ENCODE measurements around the gene PDE6G. TPM values are rescaled to one million over a fixed set of nuclear protein-coding genes. Genes with fewer than 3 reads are reported as not detected.

PDE6G gene
- total and polyA plus RNA-seq, 2 donors (not counting 3 experiments of a cell fraction or from before 2014, with no cell fraction given): 1.8 to 3.7 TPM

DNA sequence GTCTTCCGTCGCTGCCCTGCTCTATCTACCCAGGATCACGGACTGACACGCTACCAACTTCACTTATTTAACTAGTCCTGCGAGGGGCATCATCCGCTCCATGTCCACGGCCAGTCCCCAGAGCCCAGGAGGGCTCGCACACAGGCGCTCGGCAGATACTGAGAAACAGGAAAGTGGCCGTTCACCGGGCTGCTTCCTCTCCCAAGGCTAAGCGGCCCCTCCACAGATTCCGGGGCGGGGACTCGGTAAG is 9.7 kb upstream of the PDE6G start:
- intact Hi-C loops (cut with micrococcal nuclease) (loop anchor here (1.0 to 2.0 kb wide), 2 partner anchors 18 to 29 kb away; partner anchors contain the start of genes HGS, NPLOC4 and TSPAN10), dilution Hi-C loops (cut with MboI; ENCODE audit: extremely low pct_ligation_motif_present, low sequenced_read_pairs) (no loop called here)
- DNase-seq (ENCODE audit: low read depth, low spot score) (no peak), FAIRE-seq (no peak)
- H3K9ac ChIP-seq (replicated peaks; ENCODE audit: extremely low read depth, insufficient read depth, low read length): peak overlapping the region; percentile 69
- peak overlapping the region; percentile 72 for H3K4me2 ChIP-seq (ENCODE audit: insufficient read depth, low read length)
- peaks cover 21% of the 10 kb centered on the region for H3K79me2 ChIP-seq (ENCODE audit: control insufficient read depth, insufficient read depth, low read length)
- peaks cover under 1 to 14% of the 10 kb centered on the region in 2 experiments for H3K36me3 ChIP-seq (ENCODE audit: control insufficient read depth in 2 of 2, extremely low read depth in 1 of 2, insufficient read depth in 2 of 2, low read length in 2 of 2)
- H3K4me3 ChIP-seq (replicated peaks in 1 of 3; ENCODE audit: insufficient read depth in 1 of 3, low read depth in 1 of 3, low read length in 3 of 3): peak overlapping the region; percentile 21 to 76 (median 64)
- H3K27me3 ChIP-seq (ENCODE audit: control insufficient read depth in 2 of 2, insufficient read depth in 2 of 2, low read length in 2 of 2): no peaks in the 10 kb centered on the region
- H4K20me1 ChIP-seq (replicated peaks; ENCODE audit: control insufficient read depth, extremely low read depth, insufficient read depth, low read length): no peaks in the 10 kb centered on the region
- TF ChIP-seq FOS (IDR thresholded peaks at IDR 0.05; ENCODE audit: borderline replicate concordance, insufficient read depth, low read length): no peak
- TF ChIP-seq POLR2AphosphoS5 (IDR thresholded peaks at IDR 0.05; ENCODE audit: insufficient read depth, low read depth, low read length): no peak
- no peaks in the 10 kb centered on the region for H3K9me3 ChIP-seq (replicated peaks; ENCODE audit: control insufficient read depth, insufficient read depth, low read length)
- peak overlapping the region; percentile 13 for H2AFZ ChIP-seq (ENCODE audit: low read depth, low read length)
- H3K27ac ChIP-seq (ENCODE audit: insufficient read depth, low read depth, low read length): peak overlapping the region; percentile 36
- ChIA-PET CTCF (no interaction called here), POLR2A (interaction anchor here (1.0 kb wide), 1 partner anchor 18 kb away, joined by 3 read pairs; the partner anchor contains the start of genes ARL16 and HGS)
- TSS peak; percentile 77 for BruUV-seq (replicated peaks)
- H3K9me1 ChIP-seq (replicated peaks; ENCODE audit: control insufficient read depth, extremely low read depth, insufficient read depth, low read length): no peaks in the 10 kb centered on the region
- H3K4me1 ChIP-seq (ENCODE audit: control insufficient read depth, extremely low read depth, insufficient read depth, low read length): peaks cover 18% of the 10 kb centered on the region

DNA sequence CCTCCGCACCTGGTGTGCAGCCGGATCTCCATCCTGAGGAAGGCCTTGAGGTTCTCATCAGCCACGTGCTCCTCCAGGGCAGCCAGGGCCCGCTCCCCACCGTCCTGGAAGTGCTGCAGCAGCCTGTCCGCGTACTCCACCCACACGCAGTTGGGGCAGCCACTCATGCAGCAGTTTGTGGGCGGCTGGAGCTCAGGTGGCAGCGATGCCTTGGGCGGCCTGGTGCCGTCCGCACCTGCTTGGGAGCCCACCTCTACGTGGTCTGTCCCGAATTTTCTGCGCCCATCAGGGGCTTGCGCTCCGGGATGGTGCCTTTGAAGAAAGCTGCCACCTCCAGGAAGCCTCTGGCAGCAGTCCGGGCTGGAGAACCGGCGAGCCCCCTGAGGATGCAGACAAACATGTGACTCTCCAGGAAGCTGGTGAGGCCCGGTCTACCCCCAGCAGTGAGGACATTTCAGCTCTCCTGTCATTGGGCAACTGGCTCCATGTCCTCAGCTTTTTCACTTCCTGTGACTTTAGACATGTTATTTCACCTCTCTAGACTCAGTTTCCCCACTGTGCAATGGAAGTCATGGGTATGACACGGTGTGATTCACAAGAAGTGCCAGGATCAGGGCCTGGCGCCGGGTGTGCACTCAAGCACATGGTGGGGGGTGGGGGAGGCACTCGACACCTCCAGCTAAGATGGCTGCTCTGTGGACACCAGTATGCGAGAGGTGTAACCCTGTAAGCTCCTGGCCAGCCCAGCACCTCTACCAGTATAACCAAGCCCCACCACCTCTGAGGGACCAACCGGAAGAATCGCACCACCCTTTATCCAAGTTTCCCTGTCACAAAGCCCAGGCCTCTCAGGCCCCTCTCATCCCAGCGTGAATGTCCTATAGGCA is 9.1 kb upstream of the PDE6G start:
- Histone ChIP-seq H3K27me3 (ENCODE audit: control insufficient read depth in 2 of 2, insufficient read depth in 2 of 2, low read length in 2 of 2) (no peaks in the 10 kb centered on the region), H3K4me3 (replicated peaks in 1 of 3; ENCODE audit: insufficient read depth in 1 of 3, low read depth in 1 of 3, low read length in 3 of 3) (peak overlapping the region; percentile 21 to 76 (median 64)), H3K27ac (ENCODE audit: insufficient read depth, low read depth, low read length) (peak overlapping the region; percentile 36), H4K20me1 (replicated peaks; ENCODE audit: control insufficient read depth, extremely low read depth, insufficient read depth, low read length) (no peaks in the 10 kb centered on the region), H3K9me3 (replicated peaks; ENCODE audit: control insufficient read depth, insufficient read depth, low read length) (no peaks in the 10 kb centered on the region), H3K9me1 (replicated peaks; ENCODE audit: control insufficient read depth, extremely low read depth, insufficient read depth, low read length) (no peaks in the 10 kb centered on the region), H3K4me1 (ENCODE audit: control insufficient read depth, extremely low read depth, insufficient read depth, low read length) (peaks cover 18% of the 10 kb centered on the region), H3K79me2 (ENCODE audit: control insufficient read depth, insufficient read depth, low read length) (peaks cover 21% of the 10 kb centered on the region), H3K36me3 (ENCODE audit: control insufficient read depth in 2 of 2, extremely low read depth in 1 of 2, insufficient read depth in 2 of 2, low read length in 2 of 2) (peaks cover 0 to 12% of the 10 kb centered on the region in 2 experiments), H3K9ac (replicated peaks; ENCODE audit: extremely low read depth, insufficient read depth, low read length) (peak overlapping the region; percentile 69), H2AFZ (ENCODE audit: low read depth, low read length) (peak overlapping the region; percentile 13), H3K4me2 (ENCODE audit: insufficient read depth, low read length) (peak overlapping the region; percentile 72)
- peak; percentile 56 for FAIRE-seq
- dilution Hi-C loops (cut with MboI; ENCODE audit: extremely low pct_ligation_motif_present, low sequenced_read_pairs) (no loop called here), intact Hi-C loops (cut with micrococcal nuclease) (loop anchor here (1.0 to 2.0 kb wide), 2 partner anchors 19 to 29 kb away; partner anchors contain the start of genes HGS, NPLOC4 and TSPAN10)
- ChIA-PET CTCF (interaction anchor here (1.0 kb wide), 1 partner anchor 29 kb away, joined by 3 read pairs; no protein-coding TSS in a partner anchor), POLR2A (no interaction called here)
- DNase-seq (ENCODE audit: low read depth, low spot score): no peak
- peak; percentile 16 for TF ChIP-seq POLR2A (IDR thresholded peaks at IDR 0.05; ENCODE audit: low read depth, low read length)
- TF ChIP-seq FOS (IDR thresholded peaks at IDR 0.05; ENCODE audit: borderline replicate concordance, insufficient read depth, low read length): no peak
- TF ChIP-seq EZH2 (IDR thresholded peaks at IDR 0.05; ENCODE audit: borderline replicate concordance, low read depth, low read length, severe bottlenecking): no peak
- peak; percentile 94 for TF ChIP-seq MYC (IDR thresholded peaks at IDR 0.05; ENCODE audit: low read depth, low read length)
- no peak for TF ChIP-seq JUN (IDR thresholded peaks at IDR 0.05; ENCODE audit: borderline replicate concordance, insufficient read depth, insufficient read length, low read depth)
- TF ChIP-seq POLR2AphosphoS5 (IDR thresholded peaks at IDR 0.05; ENCODE audit: insufficient read depth, low read depth, low read length): peak; percentile 40
- BruUV-seq (replicated peaks): no TSS peak

All from endothelial cell of umbilical vein (primary cell).